Stimulated activated CD4-positive, alpha-beta T cell treated with anti-CD3 and anti-CD28 coated beads, Interleukin-4, amount 100 ng/mL, for 4 hours (primary cell): ENCODE measurements around the gene A3GALT2.

Source experiments
- DNase-seq, 2 experiments: peaks; one replicate each; pipeline ENCODE4 v3.0.0-alpha.2; 2020

A3GALT2 gene

GRCh38 chr1:33269621-33270020 lies 51.3 kb downstream of the A3GALT2 start:
- no peak for DNase-seq

- no peak for DNase-seq
Observed at GRCh38 chr1:33268927-33269610, 51.8 kb downstream of the A3GALT2 start.

- DNase-seq, result no peak
Observed at GRCh38 chr1:33268457-33268856, 52.4 kb downstream of the A3GALT2 start.

- no peak for DNase-seq
Observed at GRCh38 chr1:33267468-33268205, 53.3 kb downstream of the A3GALT2 start.

- DNase-seq, result no peak
Observed at GRCh38 chr1:33266766-33267165, 54.1 kb downstream of the A3GALT2 start.

- DNase-seq, result no peak
Observed at GRCh38 chr1:33265780-33266605, 54.9 kb downstream of the A3GALT2 start.

GRCh38 chr1:33263890-33264504 lies 56.9 kb downstream of the A3GALT2 start:
- DNase-seq, result no peak

DNA sequence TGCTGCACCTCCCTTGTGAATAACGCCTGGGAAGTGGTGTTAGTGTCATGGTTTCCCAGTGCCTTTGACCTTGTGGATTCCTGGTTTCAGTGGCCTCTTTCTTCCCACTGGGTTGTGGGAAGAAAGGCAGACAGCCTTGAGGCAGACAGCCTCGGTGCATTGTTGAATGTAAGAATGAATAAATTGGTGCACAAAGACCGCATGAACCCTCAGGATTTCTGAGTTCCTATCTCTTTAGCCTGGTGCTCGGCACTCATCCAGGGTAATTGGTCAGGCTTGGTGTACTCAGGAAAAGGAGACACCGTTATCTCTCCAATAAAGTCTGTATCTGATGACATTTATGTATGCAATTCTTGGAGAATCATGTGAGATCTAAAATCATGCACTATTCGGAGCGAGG lies 59.6 kb downstream of the A3GALT2 start:
- no peak for DNase-seq

DNA sequence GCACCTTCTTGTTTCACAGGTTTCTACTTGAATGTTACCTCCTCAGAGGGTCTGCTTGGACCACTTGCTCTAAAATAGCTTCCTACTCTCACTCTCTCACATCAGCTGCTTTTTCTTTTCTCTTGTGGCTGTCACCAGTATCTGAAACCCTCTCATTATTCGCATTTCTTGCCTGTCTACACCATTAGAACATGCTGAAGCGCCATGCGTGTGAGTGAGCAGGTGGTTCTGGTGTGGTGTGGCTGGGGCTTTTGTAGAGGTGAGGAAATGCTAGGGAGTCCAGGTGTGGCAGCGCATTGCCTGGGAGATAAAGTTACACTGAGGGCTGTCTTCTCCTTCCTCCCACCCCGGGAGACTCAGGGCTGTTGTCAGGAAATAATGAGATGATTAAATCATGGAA lies 60.5 kb downstream of the A3GALT2 start:
- no peak for DNase-seq

- DNase-seq, result no peak
Observed at GRCh38 chr1:33259879-33260278, 61.0 kb downstream of the A3GALT2 start.

- no peak for DNase-seq
Observed at GRCh38 chr1:33258788-33259274, 62.1 kb downstream of the A3GALT2 start.

GRCh38 chr1:33257772-33258712 lies 62.9 kb downstream of the A3GALT2 start:
- no peak for DNase-seq

DNA sequence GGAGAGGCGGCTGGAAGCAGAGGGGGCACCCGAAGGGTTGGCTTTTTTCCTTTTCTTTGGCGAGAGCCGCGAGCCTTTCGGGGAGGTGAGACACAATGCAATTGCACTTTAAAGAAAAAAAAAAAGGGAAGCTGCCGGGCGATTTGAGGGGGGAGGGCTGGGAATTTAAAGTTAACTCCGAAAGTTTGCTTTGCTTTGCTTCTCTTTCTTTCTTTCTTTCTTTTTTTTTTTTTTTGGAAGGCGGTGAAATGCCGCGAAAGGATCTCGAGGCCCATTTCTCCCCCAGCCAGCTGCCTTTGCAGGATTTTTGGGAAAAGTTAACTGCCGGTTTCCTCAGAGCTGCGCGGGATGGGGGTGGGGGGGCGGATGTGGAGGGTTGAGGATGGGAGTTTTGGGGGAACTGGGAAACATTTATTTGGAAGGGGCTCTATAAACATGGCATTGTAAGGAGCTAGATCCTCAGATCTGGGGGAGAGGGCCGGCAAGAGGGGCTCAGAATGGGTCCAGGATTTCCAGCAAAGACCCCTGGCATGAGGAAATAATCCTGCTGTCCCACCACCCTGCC lies 63.6 kb downstream of the A3GALT2 start:
- DNase-seq, result no peak
